GM12872 (cell line): ENCODE results near the gene PRR14.

ENCODE experiments used
- CTCF ChIP-seq: IDR thresholded peaks from 3 replicates; pipeline ENCODE4 v1.5.1; 2011; ENCODE audit warnings: low read depth, mild to moderate bottlenecking, low read length, moderate library complexity; ENCODE audit not compliant: insufficient read depth

Gene PRR14

GRCh38 chr16:30652718-30653117 is 2.0 kb downstream of the PRR14 start:
- no peak for TF ChIP-seq CTCF

- TF ChIP-seq CTCF, result no peak
Measured at GRCh38 chr16:30654856-30655255, 4.1 kb downstream of the PRR14 start.

GRCh38 chr16:30655815-30656347 is 5.1 kb downstream of the PRR14 start:
- no peak for TF ChIP-seq CTCF

- no peak for TF ChIP-seq CTCF
Measured at GRCh38 chr16:30656388-30656787, 5.6 kb downstream of the PRR14 start.

- no peak for TF ChIP-seq CTCF
Measured at GRCh38 chr16:30656974-30657865, 6.5 kb downstream of the PRR14 start.

- TF ChIP-seq CTCF, result peak; percentile 75
Measured at GRCh38 chr16:30657866-30658730, 7.3 kb downstream of the PRR14 start, which contains the start of gene FBRS. TSS of gene FBRS (plus strand) at chr16:30658431. CDS start at chr16:30659519, 1,088 bp downstream.
